ENCODE results near the gene MYBBP1A.

The MYBBP1A gene

DNA sequence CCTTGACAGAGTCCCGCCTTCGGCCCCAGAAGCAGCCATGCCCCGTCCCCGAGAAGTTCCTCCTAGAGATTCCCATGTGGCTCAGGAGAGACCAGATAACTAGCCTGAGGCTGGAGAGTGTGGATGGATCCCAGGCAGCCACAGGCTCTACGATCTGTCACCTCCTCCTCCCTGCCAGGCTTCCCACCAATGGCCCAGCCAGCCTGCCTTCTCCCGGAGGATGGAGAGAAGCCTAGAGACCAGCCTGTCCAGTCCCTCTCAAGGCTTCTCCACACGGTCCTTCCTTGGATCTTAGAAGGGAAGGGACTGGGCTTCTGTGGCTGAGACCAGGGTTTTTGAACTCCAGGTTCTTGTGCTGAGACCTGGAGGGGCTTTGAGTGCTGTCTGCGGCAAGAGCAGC lies 27.5 kb upstream of the MYBBP1A start (continued):
- TF ChIP-seq, protein P1, sequence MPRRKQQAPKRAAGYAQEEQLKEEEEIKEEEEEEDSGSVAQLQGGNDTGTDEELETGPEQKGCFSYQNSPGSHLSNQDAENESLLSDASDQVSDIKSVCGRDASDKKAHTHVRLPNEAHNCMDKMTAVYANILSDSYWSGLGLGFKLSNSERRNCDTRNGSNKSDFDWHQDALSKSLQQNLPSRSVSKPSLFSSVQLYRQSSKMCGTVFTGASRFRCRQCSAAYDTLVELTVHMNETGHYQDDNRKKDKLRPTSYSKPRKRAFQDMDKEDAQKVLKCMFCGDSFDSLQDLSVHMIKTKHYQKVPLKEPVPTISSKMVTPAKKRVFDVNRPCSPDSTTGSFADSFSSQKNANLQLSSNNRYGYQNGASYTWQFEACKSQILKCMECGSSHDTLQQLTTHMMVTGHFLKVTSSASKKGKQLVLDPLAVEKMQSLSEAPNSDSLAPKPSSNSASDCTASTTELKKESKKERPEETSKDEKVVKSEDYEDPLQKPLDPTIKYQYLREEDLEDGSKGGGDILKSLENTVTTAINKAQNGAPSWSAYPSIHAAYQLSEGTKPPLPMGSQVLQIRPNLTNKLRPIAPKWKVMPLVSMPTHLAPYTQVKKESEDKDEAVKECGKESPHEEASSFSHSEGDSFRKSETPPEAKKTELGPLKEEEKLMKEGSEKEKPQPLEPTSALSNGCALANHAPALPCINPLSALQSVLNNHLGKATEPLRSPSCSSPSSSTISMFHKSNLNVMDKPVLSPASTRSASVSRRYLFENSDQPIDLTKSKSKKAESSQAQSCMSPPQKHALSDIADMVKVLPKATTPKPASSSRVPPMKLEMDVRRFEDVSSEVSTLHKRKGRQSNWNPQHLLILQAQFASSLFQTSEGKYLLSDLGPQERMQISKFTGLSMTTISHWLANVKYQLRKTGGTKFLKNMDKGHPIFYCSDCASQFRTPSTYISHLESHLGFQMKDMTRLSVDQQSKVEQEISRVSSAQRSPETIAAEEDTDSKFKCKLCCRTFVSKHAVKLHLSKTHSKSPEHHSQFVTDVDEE (CRISPR knock-in tag; IDR thresholded peaks at IDR 0.05): no peak
- TF ChIP-seq TCF4 (CRISPR knock-in tag; IDR thresholded peaks at IDR 0.05; ENCODE audit: borderline replicate concordance) (no peak), ISL1 (CRISPR knock-in tag; IDR thresholded peaks at IDR 0.05) (no peak), ZNF8 (CRISPR knock-in tag; IDR thresholded peaks at IDR 0.05) (no peak), BACH2 (CRISPR knock-in tag; IDR thresholded peaks at IDR 0.05; ENCODE audit: borderline replicate concordance) (no peak), GLIS3 (CRISPR knock-in tag; IDR thresholded peaks at IDR 0.05) (no peak), POU6F1 (CRISPR knock-in tag; IDR thresholded peaks at IDR 0.05; ENCODE audit: borderline replicate concordance, low read depth) (no peak)
- TF ChIP-seq, protein P2, sequence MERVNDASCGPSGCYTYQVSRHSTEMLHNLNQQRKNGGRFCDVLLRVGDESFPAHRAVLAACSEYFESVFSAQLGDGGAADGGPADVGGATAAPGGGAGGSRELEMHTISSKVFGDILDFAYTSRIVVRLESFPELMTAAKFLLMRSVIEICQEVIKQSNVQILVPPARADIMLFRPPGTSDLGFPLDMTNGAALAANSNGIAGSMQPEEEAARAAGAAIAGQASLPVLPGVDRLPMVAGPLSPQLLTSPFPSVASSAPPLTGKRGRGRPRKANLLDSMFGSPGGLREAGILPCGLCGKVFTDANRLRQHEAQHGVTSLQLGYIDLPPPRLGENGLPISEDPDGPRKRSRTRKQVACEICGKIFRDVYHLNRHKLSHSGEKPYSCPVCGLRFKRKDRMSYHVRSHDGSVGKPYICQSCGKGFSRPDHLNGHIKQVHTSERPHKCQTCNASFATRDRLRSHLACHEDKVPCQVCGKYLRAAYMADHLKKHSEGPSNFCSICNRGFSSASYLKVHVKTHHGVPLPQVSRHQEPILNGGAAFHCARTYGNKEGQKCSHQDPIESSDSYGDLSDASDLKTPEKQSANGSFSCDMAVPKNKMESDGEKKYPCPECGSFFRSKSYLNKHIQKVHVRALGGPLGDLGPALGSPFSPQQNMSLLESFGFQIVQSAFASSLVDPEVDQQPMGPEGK (CRISPR knock-in tag; IDR thresholded peaks at IDR 0.05; ENCODE audit: borderline replicate concordance): no peak

DNA sequence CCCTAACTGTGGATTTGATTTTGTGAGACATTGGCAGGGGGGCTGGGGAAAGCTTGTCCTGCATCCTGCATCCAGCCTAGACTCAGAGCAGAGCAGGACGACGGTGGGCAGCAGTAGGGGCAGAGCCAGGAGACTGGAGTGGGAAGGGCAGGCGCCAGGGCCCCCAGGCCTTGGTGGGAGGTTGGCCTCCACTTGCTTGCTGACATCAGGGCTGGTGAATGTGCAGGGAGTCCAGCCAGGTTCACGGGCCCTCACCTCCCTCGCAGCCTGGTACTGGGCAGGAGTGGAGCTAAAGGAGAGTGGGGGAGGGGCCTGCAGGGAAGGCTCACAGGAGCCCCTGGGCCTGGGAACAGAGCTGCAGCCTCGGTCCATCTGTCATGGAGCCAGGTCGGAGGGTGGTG lies 26.9 kb upstream of the MYBBP1A start:
- TF ChIP-seq PPARA (CRISPR knock-in tag; IDR thresholded peaks at IDR 0.05; ENCODE audit: borderline replicate concordance): no peak
- TF ChIP-seq TCF4 (CRISPR knock-in tag; IDR thresholded peaks at IDR 0.05; ENCODE audit: borderline replicate concordance): no peak
- no peak for TF ChIP-seq TOX (CRISPR knock-in tag; IDR thresholded peaks at IDR 0.05; ENCODE audit: borderline replicate concordance)
- no peak for TF ChIP-seq GLIS3 (CRISPR knock-in tag; IDR thresholded peaks at IDR 0.05)
- TF ChIP-seq ESRRG (CRISPR knock-in tag; IDR thresholded peaks at IDR 0.05): no peak
- TF ChIP-seq, protein P2 (CRISPR knock-in tag; IDR thresholded peaks at IDR 0.05; ENCODE audit: borderline replicate concordance): no peak
- no peak for TF ChIP-seq ZNF8 (CRISPR knock-in tag; IDR thresholded peaks at IDR 0.05)
- TF ChIP-seq ZNF70 (CRISPR knock-in tag; IDR thresholded peaks at IDR 0.05): no peak
- TF ChIP-seq, protein P1 (CRISPR knock-in tag; IDR thresholded peaks at IDR 0.05): no peak
- TF ChIP-seq, protein P3, sequence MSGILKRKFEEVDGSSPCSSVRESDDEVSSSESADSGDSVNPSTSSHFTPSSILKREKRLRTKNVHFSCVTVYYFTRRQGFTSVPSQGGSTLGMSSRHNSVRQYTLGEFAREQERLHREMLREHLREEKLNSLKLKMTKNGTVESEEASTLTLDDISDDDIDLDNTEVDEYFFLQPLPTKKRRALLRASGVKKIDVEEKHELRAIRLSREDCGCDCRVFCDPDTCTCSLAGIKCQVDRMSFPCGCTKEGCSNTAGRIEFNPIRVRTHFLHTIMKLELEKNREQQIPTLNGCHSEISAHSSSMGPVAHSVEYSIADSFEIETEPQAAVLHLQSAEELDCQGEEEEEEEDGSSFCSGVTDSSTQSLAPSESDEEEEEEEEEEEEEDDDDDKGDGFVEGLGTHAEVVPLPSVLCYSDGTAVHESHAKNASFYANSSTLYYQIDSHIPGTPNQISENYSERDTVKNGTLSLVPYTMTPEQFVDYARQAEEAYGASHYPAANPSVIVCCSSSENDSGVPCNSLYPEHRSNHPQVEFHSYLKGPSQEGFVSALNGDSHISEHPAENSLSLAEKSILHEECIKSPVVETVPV (CRISPR knock-in tag; IDR thresholded peaks at IDR 0.05): no peak
- TF ChIP-seq POU6F1 (CRISPR knock-in tag; IDR thresholded peaks at IDR 0.05; ENCODE audit: borderline replicate concordance, low read depth): no peak
- no peak for TF ChIP-seq ZFP3 (CRISPR knock-in tag; IDR thresholded peaks at IDR 0.05)
- ATAC-seq: no peak
